AG09309 (cell line): ENCODE data around the gene LRRC32.

Experiments used
- DNase-seq: peaks from one replicate; pipeline ENCODE4 v3.0.0-alpha.2; 2010; ENCODE audit warnings: low read depth
- H3K4me3 ChIP-seq: 2 replicates; pipeline ENCODE4 v1.5.1; 2011; ENCODE audit warnings: mild to moderate bottlenecking, low read depth, low read length, moderate library complexity; ENCODE audit not compliant: control insufficient read depth
- TF ChIP-seq, protein P1 (sequence below): IDR thresholded peaks from 2 replicates; pipeline ENCODE4 v1.5.1; 2011; ENCODE audit warnings: mild to moderate bottlenecking, low read depth, low read length, inconsistent platforms; ENCODE audit not compliant: insufficient read depth, control insufficient read depth; ENCODE audit errors: missing control alignments

LRRC32 gene

DNA sequence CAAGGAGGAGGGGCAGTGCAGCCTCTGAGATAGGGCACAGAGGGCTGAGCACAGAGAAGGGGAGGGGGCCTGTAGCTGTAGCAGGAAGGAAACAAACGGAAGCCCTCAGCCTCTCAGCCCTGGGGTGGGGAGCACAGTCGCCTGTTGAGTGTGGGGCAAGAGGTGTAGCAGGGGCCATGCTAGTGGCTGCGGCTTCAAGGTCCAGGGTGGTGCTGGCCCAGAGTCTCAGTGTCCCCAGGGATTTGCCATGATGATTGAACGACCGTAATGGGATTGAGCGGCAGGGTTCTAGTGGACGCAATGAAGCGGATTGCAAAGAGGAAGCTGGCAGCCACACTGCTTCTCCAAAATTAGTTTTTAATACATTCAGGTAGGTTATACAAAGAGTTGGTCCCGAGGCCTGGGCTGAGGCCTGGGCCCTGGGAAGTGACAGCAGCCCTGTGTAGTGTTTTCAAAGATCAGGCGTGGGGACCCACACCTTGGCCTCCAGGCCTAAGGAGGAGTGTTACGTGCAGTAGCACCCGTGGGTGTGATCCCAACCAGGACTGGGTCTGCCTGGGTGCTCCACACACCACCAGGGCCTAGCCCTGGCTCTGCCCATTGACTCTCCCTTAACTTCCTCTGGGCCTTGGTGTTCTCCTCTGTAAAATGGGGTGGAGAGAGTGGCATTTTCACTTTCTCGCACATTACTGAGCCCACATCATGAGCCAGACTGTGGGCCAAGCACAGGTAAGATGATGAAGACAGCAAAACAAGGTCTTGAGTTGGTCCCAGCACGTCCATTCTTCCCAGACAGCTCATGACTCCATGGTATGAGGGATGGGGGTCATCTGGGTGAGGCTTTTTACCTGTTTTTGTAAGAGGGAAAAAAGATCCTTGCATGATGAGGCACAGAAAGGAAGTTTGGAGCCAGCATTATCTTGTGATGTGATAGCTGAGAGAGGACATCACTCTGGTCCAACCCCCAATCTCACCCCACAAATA, 13.1 kb downstream of the LRRC32 start:
- TF ChIP-seq, protein P1, sequence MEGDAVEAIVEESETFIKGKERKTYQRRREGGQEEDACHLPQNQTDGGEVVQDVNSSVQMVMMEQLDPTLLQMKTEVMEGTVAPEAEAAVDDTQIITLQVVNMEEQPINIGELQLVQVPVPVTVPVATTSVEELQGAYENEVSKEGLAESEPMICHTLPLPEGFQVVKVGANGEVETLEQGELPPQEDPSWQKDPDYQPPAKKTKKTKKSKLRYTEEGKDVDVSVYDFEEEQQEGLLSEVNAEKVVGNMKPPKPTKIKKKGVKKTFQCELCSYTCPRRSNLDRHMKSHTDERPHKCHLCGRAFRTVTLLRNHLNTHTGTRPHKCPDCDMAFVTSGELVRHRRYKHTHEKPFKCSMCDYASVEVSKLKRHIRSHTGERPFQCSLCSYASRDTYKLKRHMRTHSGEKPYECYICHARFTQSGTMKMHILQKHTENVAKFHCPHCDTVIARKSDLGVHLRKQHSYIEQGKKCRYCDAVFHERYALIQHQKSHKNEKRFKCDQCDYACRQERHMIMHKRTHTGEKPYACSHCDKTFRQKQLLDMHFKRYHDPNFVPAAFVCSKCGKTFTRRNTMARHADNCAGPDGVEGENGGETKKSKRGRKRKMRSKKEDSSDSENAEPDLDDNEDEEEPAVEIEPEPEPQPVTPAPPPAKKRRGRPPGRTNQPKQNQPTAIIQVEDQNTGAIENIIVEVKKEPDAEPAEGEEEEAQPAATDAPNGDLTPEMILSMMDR = no peak
- H3K4me3 ChIP-seq = no peak overlapping the region
- DNase-seq = no peak

DNA sequence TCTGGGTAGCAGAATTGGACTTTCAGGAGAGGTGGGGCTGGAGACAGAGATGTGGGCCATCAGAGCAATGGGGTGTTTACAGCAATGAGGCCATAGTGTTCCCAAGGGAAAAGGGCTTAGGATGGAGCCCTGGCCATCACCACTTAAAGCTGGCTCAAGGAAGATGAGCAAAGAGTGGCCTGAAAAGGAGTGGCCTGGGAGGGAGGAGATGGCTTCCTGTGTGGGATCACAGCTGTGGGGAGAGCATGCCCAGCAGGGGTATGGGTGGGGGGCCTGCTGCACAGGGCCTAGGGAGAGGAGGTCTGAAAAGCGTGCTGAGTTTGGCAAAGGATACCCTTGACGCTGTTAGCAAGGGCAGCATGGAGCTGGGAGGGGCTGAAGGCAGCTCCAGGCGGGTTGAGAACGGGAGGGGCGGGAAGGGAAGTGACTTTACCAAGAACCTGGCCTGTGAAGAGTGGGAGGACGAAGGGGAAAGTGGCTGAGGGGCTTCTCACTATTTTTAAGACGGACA, 13.9 kb downstream of the LRRC32 start:
- H3K4me3 ChIP-seq = no peak overlapping the region

GRCh38 chr11:76656050-76656531, 14.5 kb downstream of the LRRC32 start:
- DNase-seq = no peak
- no peak overlapping the region for H3K4me3 ChIP-seq
- TF ChIP-seq, protein P1 = no peak

More for the DNA sequence above, 13.9 kb downstream of the LRRC32 start:
- DNase-seq = no peak
- TF ChIP-seq, protein P1 = no peak

- no peak for DNase-seq
- H3K4me3 ChIP-seq = no peak overlapping the region
Observed at GRCh38 chr11:76655501-76656049, 15.0 kb downstream of the LRRC32 start.

GRCh38 chr11:76654980-76655379, 15.6 kb downstream of the LRRC32 start:
- no peak for DNase-seq
- no peak overlapping the region for H3K4me3 ChIP-seq
- TF ChIP-seq, protein P1 = no peak

More at GRCh38 chr11:76655501-76656049, 15.0 kb downstream of the LRRC32 start:
- TF ChIP-seq, protein P1 = no peak

GRCh38 chr11:76654298-76654851, 16.2 kb downstream of the LRRC32 start:
- no peak overlapping the region for H3K4me3 ChIP-seq
- TF ChIP-seq, protein P1 = no peak
- DNase-seq = peak; percentile 44
